Adrenal gland (tissue), 12 donors: ENCODE data around the gene GPC6. TPM values are rescaled to one million over a fixed set of nuclear protein-coding genes. Genes with fewer than 3 reads are reported as not detected.

Experiments used
- DNase-seq, 7 donors: peaks; one replicate each; pipeline ENCODE4 v3.0.0-alpha.2; 2019 to 2020
- H3K27ac ChIP-seq, 5 donors: fragments of 200-600 bp; sonication (generic) in 4 of 5; 1 replicate in 3 of 5; 2 replicates in 2 of 5; pipeline versions ENCODE4 v1.5.1 to v1.8.0; 2016 to 2020; ENCODE audit warnings: mild to moderate bottlenecking in 1 of 5
- H3K27me3 ChIP-seq: fragments of 200-600 bp; 2 replicates; pipeline ENCODE4 v1.8.0; 2021
- H3K36me3 ChIP-seq, 2 donors: fragments of 200-600 bp; replicated peaks in 1 of 2; 1 replicate in 1 of 2; 2 replicates in 1 of 2; pipeline versions ENCODE4 v1.5.1 to v1.8.0; 2018 to 2022
- H3K4me1 ChIP-seq, 2 donors: fragments of 200-600 bp; replicated peaks in 1 of 2; 1 replicate in 1 of 2; 2 replicates in 1 of 2; pipeline versions ENCODE4 v1.5.1 to v1.8.0; 2018 to 2021
- H3K4me3 ChIP-seq, 4 donors: fragments of 200-600 bp; sonication (generic) in 3 of 4; one replicate each; pipeline ENCODE4 v1.5.1; 2016 to 2018
- H3K9me3 ChIP-seq, 3 donors: fragments of 200-600 bp; sonication (generic) in 1 of 3; replicated peaks in 1 of 3; 1 replicate in 2 of 3; 2 replicates in 1 of 3; pipeline versions ENCODE4 v1.5.1 to v1.8.0; 2016 to 2021
- CTCF ChIP-seq, 6 experiments: fragments of 450-650 bp in 4 of 6; fragments of 200-600 bp in 2 of 6; sonication (generic) in 1 of 6; IDR thresholded peaks; 1 replicate in 5 of 6; 2 replicates in 1 of 6; pipeline versions ENCODE4 v1.5.1 to v1.8.0; 2016 to 2021; ENCODE audit warnings: antibody characterized with exemption in 6 of 6, mild to moderate bottlenecking in 2 of 6, moderate library complexity in 1 of 6
- POLR2A ChIP-seq, 2 donors: fragments of 450-650 bp; IDR thresholded peaks; one replicate each; pipeline ENCODE4 v1.6.1; 2017; ENCODE audit warnings: antibody characterized with exemption in 2 of 2, mild to moderate bottlenecking in 2 of 2, moderate library complexity in 1 of 2
- WGBS, 4 donors: extraction: QIAGEN DNeasy Blood & Tissue Kit in 2 of 4; methylation state at CpG; one replicate each; pipeline versions ENCODE4 v1.1.5 to v1.1.7; 2013 to 2017; 5-methylcytosine and 5-hydroxymethylcytosine counted together
- intact Hi-C, 2 donors: fragments of 100-400 bp; cut with DNase I; formaldehyde crosslinking; loops; one replicate each; pipeline versions ENCODE4 v1.14.1 to v1.15.0; 2022 to 2023
- polyA plus RNA-seq, 3 donors: library from polyadenylated mRNA; stranded (reverse); fragments of 200-250 nt in 2 of 3; fragments of 350-450 nt in 1 of 3; fragmentation: Illumina TruSeq in 1 of 3; extraction: RNeasy Lipid Tissue Mini Kit (QIAGEN cat#74804) in 1 of 3; gene quantifications; one replicate each; pipeline ENCODE4 v1.2.3, GENCODE V29; 2013 to 2014
- total RNA-seq, 9 donors: library from RNA; depleted of rRNA in 4 of 9; stranded (reverse); fragments of >200 nt in 4 of 9; fragments of 120-200 nt in 1 of 9; fragmentation: NEBNext Ultra II Directional in 1 of 9; extraction: Animal tissue kit (Norgen Biotek cat#: 25700) in 1 of 9; gene quantifications; one replicate each; pipeline versions ENCODE4 v1.1.0 to v1.2.4, GENCODE V29; 2013 to 2023
- donor health status: healthy with polysubstance abuse.
- donor health status: Bipolar disorder and iron deficiency.
- donor health status: DM: yes; HTN: yes; CAD: no.
- donor health status: DM: no; HTN: no; CAD: no.
- donor health status: DM: no; HTN: no; CAD: no.
- donor health status: DM: yes; HTN: yes; CAD: no.

Gene GPC6
- total and polyA plus RNA-seq, 12 donors: 0.37 to 62.3 (median 2.5) TPM

GRCh38 chr13:93674337-93674755, 447.7 kb downstream of the GPC6 start:
- H3K9me3 ChIP-seq: no peaks in the 10 kb centered on the region
- no peak for DNase-seq
- WGBS, 4 donors: 53 to 67% (median 58%) methylated on average over 3 of the region's 3 CpGs
- H3K4me1 ChIP-seq: no peaks in the 10 kb centered on the region
- H3K36me3 ChIP-seq: no peaks in the 10 kb centered on the region
- H3K4me3 ChIP-seq: no peak overlapping the region
- intact Hi-C loops: no loop called here
- H3K27me3 ChIP-seq: no peaks in the 10 kb centered on the region
- TF ChIP-seq POLR2A (IDR thresholded peaks at IDR 0.05) (no peak), CTCF (IDR thresholded peaks at IDR 0.05) (no peak)
- no peak overlapping the region for H3K27ac ChIP-seq

GRCh38 chr13:93680329-93680728, 453.7 kb downstream of the GPC6 start:
- Histone ChIP-seq H3K4me3 (no peak overlapping the region), H3K27me3 (no peaks in the 10 kb centered on the region), H3K36me3 (no peaks in the 10 kb centered on the region), H3K4me1 (no peaks in the 10 kb centered on the region), H3K27ac (no peak overlapping the region), H3K9me3 (no peaks in the 10 kb centered on the region)
- no peak for DNase-seq
- TF ChIP-seq POLR2A (IDR thresholded peaks at IDR 0.05): no peak
- TF ChIP-seq CTCF (IDR thresholded peaks at IDR 0.05): no peak
- intact Hi-C loops: no loop called here
- 85 to 93% (median 88%) methylated on average over 2 of the region's 2 CpGs for WGBS, 4 donors

GRCh38 chr13:93685900-93686299, 459.3 kb downstream of the GPC6 start:
- Histone ChIP-seq H3K36me3 (no peaks in the 10 kb centered on the region), H3K27ac (no peak overlapping the region), H3K27me3 (no peaks in the 10 kb centered on the region), H3K4me3 (no peak overlapping the region), H3K9me3 (no peaks in the 10 kb centered on the region), H3K4me1 (no peaks in the 10 kb centered on the region)
- TF ChIP-seq POLR2A (IDR thresholded peaks at IDR 0.05) (no peak), CTCF (IDR thresholded peaks at IDR 0.05) (no peak)
- intact Hi-C loops: no loop called here
- DNase-seq: no peak
- 89 to 98% (median 93%) methylated on average over 1 of the region's 1 CpG for WGBS, 4 donors

- intact Hi-C loops: no loop called here
- Histone ChIP-seq H3K4me3 (no peak overlapping the region), H3K4me1 (no peaks in the 10 kb centered on the region), H3K36me3 (no peaks in the 10 kb centered on the region), H3K9me3 (no peaks in the 10 kb centered on the region), H3K27ac (no peak overlapping the region), H3K27me3 (no peaks in the 10 kb centered on the region)
- TF ChIP-seq CTCF (IDR thresholded peaks at IDR 0.05) (no peak), POLR2A (IDR thresholded peaks at IDR 0.05) (no peak)
- DNase-seq: no peak
These were observed 459.8 kb downstream of the GPC6 start for GRCh38 chr13:93686399-93686798.
